ENCODE results near the gene SPIB.
"Not testable (repeated sequence)": the region's sequence is repeated elsewhere in the genome, so short reads cannot be mapped to it uniquely, and the experiment has no call there.

The SPIB gene

DNA sequence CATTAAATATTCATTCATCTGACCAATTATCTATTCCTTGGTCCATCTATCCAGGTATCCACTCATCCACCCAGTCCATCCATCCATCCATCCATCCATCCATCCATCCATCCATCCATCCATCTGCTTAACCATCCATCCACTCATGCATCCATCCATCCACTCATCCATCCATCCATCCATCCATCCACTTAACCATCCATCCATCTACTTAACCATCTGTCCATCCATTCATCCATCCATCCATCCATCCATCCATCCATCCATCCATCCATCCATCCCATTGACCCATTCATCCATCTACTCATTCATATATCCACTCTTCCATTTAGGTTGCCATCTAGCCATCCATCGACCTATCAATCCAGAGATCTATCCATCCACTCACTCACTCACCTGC, 25.3 kb downstream of the SPIB start:
- DNase-seq (ENCODE audit: low read depth), result no peak

DNA sequence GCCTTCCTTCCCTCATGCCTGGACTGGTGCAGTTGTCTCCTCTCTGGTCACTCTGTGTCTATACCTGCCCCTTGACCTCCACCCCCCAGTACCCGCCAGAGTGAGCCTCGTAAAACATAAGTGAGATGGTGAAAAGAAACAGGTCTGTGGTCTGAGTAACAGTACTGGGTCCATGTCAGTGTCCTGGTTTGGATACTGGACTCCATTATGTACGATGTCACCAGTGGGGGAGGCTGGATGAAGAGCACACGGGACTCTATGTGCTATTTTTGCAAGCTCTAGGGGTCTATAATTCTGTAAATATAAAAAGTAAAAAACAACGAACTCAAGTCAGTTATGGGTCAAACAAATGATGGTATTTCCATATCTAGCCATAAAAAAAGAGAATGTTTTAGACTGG, 28.3 kb downstream of the SPIB start:
- no peak for DNase-seq (ENCODE audit: low read depth)

DNA sequence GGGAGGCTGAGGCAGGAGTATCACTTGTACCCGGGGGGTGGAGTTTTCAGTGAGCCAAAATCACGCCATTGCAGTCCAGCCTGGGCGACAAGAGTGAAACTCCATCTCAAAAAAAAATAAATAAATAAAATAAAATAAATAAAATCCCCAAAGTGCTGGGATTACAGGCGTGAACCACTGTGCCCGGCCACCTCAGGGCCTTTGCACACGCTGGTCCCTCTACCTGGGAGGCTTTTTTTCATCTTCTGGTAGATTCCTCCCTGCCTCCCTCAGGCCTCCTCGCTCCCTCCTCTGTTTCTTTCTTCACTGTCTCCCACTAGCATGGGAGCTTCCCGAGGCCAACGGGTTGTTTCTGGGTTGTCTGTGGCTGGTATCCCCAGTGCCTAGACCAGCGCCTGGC, 29.0 kb downstream of the SPIB start:
- DNase-seq (ENCODE audit: low read depth), result no peak

DNA sequence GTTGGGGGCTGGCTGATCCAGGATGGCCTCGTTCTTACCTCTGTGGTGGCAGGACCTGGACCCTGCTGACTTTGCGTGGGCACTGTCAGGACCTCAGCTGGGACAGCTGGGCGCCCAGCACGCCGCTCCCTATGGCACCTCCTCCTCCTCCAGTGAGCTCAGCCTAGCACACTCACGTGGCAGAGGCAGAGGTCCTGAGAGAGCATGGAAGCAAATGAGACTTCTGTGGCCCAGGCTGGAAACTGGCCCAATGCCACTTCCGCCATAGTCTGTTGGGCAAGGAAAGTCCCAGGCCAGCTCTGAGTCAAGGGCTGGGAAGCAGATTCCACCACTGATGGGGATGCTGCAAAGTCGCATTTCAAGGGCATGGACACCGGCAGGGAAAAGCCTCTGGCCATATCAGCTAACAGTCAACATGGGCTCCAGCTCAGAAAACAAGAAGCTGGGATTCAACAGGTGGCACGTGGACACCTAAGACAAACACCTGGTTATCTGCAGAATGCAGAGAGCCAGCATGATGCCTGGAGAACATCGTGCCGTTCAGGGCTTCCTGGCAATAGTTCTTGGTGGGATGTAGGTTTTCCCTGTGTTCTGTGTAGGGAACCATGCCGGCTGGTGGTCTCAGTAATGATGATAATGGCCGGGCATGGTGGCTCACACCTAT, 30.6 kb downstream of the SPIB start:
- no peak for DNase-seq (ENCODE audit: low read depth)

DNA sequence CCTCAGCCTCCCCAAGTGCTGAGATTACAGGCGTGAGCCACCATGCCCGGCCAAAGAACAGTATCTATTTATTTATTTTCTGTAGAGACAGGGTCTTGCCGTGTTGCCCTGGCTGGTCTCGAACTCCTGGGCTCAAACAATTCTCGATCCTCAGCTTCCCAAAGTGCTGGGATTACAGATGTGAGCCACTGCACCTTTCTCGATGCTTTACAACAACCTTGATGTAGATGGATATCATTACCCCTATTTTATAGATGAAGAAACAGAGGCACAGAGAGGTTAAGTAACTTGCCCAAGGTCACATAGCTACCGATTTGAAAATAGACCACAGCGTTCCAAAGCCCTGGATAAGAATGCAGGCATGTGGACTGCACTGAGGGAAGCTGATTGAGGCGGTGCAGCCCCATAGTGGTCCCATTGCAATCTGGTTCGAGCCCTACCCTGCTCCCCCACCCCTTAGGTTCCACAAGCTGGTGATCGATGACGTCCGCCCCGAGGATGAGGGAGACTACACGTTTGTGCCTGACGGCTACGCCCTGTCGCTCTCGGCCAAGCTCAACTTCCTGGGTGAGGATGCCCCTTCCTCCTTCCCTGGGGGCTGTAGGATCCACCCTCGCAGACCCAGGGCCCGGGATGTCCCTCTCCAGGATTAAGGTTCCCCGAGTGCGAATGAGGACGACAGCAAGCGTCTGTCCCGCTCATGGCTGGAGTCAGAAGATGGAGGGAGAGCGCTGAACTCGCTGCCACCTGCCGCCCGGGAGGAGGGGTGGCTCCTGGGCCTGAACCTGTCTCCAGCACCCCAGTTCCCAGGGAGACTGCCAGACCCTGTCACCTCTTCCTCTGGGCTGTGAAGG, 31.9 kb downstream of the SPIB start:
- no peak for DNase-seq (ENCODE audit: low read depth)

DNA sequence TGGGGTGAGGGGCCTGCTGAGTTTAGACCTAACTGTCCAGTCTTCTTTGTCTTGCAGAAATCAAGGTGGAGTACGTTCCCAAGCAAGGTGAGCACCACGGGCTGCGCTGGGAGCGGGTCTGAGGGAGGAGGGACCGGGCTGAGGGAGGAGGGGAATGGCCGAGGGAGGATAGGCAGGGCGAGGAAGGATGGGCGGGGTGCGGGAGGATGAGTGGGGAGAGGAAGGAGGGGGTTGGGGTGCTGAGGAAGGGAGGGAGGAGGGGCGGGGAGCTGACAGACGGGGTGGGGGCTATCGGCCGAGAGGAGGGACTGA, 32.4 kb downstream of the SPIB start:
- no peak for DNase-seq (ENCODE audit: low read depth)

DNA sequence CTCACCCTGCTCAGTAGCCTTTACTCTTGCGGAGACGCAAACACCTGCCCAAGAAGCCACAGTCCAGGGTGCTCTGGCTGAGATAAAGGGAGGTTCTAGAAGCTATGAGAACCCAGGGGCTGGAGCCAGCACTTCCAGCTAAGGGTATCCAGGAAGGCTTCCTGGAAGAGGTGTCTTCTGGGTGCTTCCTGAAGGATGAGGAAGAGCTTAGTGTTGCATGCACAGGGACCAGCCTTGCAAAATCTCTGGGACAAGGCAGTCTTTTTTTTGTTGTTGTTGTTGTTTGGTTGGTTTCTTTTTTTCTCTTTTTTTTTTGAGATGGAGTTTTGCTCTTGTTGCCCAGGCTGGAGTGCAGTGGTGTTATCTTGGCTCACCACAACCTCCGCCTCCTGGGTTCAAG, 34.5 kb downstream of the SPIB start:
- DNase-seq (ENCODE audit: low read depth), result no peak

DNA sequence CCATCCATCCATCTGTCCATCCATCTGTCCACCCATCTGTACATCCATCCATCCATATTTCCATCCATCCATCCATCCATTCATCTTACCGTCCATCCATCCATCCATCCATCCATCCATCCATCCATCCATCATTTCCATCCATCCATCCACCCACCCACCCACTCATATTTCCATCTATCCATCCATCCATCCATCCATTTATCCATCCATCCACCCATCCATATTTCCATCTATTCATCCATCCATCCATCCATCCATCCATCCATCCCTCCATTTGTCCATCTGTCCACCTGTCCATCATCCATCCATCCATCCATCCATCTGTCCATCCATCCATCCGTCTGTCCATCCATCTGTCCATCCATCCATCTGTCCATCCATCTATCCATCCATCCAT, 37.3 kb downstream of the SPIB start:
- DNase-seq (ENCODE audit: low read depth), result no peak

DNA sequence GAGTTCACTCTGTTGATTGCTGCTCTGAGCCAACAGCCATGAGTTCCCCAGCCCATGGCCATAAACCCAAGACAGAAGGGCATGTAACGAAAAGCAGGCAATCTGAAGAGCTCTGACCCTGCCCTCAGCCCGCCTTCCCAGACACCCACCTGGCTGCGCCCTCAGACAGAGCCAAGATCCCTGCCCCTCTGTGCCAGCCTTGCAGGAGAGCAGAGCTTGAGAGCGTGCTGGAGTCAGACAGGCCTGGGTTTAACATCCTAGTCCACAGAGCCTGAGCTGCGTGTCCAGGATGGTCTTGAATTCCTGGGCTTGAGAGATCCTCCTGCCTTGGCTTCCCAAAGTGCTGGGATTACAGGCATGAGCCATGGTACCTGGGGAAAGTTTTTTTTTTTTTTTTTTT, 38.6 kb downstream of the SPIB start:
- no peak for DNase-seq (ENCODE audit: low read depth)

DNA sequence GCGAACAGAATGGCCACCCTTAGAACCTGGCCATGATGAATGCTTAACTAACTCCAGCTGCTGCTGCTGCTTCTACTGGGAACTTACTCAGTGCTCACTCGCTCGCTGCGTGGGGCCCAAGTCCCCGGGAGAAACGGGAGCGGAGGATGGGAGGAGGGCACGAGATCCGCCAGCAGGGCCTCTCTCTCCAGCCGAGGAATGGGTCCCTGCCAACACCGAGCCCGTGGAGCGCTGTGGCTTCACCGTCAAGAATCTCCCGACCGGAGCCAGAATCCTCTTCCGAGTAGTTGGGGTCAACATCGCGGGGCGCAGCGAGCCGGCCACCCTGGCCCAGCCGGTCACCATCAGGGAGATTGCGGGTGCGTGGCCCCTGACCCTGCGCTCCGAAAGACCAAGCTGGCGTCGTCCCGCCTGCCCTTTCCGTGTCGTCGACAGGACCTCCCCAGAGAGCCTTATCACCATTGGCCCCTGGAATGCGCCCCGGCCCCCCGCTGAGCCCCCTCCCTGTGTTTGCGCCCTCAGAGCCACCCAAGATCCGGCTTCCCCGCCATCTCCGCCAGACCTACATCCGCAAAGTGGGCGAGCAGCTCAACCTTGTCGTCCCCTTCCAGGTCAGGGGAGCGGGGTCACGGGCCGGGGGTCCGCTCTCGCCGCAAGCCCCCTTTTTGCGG, 39.8 kb downstream of the SPIB start:
- DNase-seq (ENCODE audit: low read depth), result no peak

DNA sequence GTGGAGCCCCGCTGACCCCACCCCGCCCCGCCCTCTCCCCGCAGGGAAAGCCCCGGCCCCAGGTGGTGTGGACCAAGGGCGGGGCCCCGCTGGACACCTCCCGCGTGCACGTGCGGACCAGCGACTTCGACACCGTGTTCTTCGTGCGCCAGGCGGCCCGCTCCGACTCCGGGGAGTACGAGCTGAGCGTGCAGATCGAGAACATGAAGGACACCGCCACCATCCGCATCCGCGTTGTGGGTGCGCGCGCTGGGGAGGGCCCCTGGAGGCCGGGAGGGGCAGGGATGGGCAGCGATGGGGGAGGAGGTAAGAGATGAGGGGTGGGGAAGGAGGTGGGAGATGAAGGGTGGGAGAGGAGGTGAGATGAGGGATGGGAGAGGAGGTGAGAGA, 40.3 kb downstream of the SPIB start:
- no peak for DNase-seq (ENCODE audit: low read depth)

DNA sequence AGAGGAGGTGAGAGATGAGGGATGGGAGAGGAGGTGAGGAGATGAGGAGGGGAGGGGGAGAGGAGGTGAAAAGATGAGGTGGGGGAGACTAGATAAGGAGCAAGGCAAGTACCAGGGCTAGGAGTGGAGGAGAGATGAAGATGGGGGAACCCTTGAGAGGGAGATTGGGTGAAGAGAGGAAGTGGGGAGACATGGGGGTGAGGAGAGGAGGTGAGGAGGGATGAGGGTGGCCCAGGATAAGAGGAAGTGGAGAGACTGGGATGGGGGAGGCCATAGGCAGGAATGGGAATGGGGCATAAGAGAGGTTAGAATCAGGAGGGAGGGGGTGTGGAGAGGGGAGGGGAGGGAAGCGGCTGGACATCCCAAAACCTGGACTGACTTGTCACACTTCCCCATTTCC, 40.9 kb downstream of the SPIB start:
- DNase-seq (ENCODE audit: low read depth), result no peak

DNA sequence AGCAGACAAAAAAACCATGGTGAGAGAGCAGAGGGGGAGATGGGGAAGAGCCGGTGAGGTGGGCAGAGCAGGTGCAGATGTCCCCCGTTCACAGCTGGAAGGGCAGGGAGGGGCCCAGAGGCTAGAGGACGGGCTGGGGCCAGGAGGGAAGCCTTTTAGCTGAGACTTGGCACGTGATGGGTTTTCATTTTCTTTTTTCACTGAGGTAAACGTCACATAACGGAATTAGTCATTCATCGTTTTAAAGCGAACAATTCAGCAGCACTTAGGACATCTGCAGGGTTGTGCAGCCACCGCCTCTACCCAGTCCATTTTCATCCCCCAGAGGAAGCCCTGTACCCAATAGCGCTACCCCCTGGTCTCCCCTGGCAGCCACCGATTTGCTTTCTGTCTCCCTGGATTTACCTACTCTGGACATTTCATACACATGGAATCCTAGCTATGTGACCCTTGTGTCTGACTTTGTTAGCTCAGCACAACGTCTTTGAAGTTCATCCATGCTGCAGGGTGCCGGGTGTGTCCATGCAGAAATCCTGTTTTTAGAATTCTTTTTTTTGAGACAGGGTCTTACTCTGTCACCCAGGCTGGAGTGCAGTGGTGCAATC, 41.5 kb downstream of the SPIB start:
- DNase-seq (ENCODE audit: low read depth), result no peak

DNA sequence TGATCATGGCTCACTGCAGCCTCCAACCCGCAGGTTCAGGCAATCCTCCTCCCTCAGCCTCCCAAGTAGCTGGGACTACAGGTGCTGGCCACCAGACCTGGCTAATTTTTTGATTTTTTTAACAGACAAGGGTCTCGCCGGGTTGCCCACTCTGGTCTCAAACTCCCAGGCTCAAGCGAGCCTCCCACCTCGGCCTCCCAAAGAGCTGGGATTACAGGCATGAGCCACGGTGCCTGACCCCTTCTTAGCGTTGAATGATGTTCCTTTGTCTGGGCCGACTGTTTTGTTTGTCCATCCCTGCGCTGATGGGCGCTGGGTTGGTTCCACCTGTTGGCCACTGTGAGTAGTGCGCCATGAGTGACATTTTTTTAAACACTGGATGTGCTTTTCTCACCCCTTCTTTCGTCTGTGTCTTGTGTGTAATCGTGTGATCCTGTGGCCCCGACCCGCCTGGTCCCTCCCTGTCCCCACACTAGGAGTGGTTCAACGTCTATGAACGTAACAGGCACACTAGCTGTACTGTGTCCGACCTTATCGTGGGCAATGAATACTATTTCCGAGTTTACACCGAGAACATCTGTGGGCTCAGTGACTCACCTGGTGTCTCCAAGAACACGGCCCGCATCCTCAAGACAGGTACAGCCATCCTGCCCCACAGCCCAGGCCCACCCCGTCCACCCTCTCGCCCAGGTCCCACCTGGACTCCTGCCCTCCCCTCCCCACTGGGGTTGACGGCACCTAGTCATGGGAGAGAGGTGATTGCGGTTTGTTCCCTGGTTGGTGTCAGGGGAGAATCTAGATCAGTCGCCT, 42.5 kb downstream of the SPIB start:
- peak; percentile 16 for DNase-seq (ENCODE audit: low read depth)

DNA sequence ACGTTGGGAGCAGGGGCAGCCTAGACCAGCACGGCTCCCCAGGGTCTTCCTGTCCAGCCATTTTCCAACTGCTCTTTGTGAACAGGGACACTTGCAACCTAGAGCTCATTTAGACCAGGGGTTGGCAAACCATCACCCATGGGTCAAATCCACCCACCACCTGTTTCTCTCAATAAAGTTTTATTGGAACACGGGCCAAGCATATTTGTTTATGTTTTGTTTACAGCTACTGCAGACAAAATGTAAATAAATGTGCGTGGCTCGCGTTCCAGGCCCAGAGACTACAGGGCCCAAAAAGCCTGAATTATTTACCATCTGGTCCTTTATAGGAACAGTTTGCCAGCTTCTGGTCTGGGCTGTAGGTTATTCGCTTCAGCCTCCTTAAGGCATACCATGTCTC, 44.2 kb downstream of the SPIB start:
- DNase-seq (ENCODE audit: low read depth), result no peak

DNA sequence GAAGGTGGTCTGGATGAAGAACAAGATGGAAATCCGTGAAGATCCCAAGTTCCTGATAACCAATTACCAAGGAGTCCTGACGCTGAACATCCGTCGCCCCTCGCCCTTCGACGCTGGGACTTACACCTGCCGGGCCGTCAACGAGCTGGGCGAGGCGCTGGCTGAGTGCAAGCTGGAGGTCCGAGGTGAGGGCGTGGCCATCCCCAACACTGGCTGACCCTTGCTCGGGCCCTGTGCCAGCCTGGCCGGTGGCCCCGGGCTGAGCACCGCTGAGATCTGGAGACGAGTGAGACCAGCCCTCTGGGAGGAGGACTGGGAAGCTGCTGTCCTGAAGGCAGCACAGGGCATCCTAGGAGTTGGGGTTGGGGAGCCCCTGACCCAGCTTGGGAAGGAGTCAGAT, 45.6 kb downstream of the SPIB start:
- DNase-seq (ENCODE audit: low read depth), result no peak

DNA sequence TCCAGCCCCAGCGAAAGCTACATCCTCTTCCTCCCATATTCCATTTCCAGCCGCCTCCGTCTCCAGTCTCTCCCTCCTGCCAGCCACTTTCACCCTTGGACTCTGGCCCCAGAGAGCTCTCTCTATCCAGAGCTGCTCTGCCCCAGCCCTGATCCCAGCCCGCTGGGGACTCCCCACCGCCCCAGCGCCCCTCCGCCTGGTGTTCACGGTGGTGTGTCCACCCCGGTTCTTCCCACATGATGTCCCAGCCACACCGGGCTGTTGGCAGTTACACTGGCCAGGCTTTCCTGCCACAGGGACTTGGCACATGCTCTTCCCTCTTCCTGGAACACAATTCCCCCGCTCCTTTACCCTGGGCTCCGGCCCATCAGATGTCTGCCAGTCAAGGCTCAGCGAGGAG, 46.3 kb downstream of the SPIB start:
- no peak for DNase-seq (ENCODE audit: low read depth)

DNA sequence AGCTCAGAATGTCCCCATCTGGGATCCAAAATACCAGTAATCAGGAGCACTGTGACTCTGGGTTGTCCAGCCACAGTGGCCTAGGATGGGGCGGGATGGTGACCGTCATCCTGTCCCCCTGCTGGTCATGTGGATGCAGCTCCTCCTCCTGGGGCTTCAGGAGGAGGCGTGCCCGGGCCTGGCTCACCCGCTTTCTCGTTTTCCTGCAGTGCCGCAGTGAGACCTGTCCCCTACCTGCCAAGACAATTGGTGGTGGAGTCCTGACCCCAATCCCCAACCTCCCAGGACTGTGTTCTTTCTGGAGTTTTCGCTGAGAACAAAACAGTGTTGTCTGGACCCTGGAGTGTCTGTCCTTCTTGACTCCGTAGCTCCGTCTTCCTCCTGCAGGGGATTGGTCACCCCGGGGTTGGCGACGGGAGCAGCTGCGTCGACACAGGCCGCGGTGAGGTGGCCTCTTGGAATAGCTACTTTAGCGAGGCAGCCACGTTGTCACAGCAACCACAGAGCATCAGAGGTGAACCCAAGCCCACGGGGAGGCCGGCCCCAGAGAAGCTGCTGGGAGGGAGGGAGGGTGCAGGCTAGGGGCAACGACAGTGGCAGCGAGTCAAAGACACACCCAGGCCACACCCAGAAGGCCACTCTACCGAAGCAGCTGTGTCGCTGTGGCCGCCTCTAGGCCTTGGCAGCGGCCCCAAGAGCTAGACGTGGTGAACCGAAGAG, 47.4 kb downstream of the SPIB start:
- DNase-seq (ENCODE audit: low read depth), result no peak

DNA sequence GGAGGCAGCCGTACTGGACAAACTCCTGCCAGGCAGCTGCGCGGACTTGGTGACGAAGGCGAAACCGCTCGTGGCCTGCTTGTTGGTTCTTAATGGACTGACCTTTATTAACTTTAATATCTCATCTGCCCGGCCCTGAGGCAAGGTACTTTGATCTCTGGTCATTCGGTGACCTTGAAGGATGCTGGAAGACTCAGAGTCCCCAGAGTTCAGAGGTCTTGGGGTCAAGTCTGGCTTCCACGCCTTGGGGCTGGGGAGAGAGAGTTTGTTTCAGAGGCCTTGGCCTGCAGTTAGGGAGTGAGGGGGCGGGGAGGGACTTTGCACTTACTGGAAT, 47.9 kb downstream of the SPIB start:
- DNase-seq (ENCODE audit: low read depth), result no peak

DNA sequence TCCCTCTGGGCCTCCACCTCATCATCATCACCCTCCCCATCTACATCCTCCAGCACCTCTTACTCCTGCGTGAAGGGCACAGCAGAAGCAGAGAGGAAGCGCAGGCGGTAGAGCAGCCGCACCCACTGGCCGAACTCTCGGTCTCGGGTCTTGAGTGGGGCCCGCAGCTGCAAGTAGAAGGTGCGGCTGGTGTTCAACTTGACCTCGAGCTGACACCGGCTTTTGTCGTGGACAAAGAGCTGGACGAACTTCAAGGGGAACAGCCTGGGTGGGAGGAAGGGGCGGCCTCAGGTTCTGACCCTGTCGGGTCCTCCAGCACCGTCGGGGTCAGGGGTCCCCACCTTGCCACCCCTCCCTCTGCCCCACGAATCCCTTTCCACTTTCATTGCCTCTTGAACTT, 48.8 kb downstream of the SPIB start:
- no peak for DNase-seq (ENCODE audit: low read depth)

DNA sequence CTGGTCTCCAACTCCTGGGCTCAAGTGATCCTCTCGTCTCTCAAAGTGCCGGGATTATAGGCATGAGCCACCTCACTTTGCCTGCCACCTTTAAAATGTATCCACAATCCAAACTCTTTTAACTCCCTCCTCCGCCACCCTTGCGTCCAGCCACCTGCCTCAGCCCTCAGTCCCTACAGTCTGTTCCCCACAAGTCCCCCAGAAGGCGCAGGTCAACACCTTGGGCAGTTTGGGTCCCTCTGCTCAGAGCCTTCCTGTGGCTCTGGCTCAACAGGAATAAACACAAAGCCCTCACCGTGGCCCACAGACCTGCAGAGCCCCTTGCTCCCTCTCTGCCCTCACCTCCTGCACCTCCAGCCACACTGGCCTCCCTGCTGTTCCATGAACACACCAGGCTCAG, 50.1 kb downstream of the SPIB start:
- DNase-seq (ENCODE audit: low read depth), result no peak

DNA sequence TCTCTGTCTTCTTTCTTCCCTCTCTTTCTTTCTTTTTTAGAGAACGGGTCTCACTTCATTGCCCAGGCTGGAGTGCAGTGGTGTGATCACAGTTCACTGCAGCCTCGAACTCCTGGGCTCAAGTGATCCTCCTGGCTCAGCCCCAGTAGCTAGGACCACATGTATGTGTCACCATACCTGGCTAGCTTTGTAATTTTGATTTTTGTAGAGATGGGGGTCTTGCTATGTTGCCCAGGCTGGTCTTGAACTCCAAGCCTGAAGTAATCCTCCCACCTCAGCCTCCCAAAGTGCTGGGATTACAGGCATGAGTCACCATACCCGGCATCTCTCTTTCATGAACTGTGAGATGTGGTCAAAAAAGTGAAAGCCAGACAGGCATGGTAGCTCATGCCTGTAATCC, 54.6 kb downstream of the SPIB start:
- DNase-seq (ENCODE audit: low read depth), result not testable (repeated sequence)

Data from stimulated activated CD8-positive, alpha-beta memory T cell treated with anti-CD3 and anti-CD28 coated beads, Interleukin-12 subunit alpha, Interleukin-12 subunit beta, amount 100 ng/mL, for 4 hours (primary cell).